GM18909 (cell line): ENCODE results near the gene CXCL5.
"Not testable (repeated sequence)": the region's sequence is repeated elsewhere in the genome, so short reads cannot be mapped to it uniquely, and the experiment has no call there.

ENCODE experiments used
- ATAC-seq: cut with Tn5 transposase; IDR thresholded peaks from one replicate; pipeline ENCODE4 v1.9.1; 2021; ENCODE audit warnings: mild to moderate bottlenecking; ENCODE audit not compliant: unreplicated experiment, poor library complexity

CXCL5 gene

DNA sequence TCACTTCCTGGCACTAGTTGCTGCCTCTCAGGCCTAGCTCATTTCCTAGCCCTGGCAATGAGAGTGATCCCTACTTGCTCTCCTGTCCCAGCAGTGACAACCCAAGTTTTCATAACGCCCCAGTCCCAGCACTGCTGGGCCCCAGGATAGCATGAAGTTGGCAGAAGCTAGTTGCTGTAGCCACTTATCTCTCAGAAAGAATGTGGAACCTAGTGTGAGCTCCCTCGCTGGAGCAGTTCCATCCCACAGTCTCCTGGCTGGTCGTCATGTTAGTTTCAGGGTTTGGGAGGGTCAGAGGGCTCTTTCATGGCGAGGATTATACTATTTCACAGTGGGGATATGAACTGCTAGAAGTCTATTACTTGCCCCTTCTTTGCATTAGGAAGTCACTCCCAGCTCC lies 21.8 kb downstream of the CXCL5 start:
- no peak for ATAC-seq

DNA sequence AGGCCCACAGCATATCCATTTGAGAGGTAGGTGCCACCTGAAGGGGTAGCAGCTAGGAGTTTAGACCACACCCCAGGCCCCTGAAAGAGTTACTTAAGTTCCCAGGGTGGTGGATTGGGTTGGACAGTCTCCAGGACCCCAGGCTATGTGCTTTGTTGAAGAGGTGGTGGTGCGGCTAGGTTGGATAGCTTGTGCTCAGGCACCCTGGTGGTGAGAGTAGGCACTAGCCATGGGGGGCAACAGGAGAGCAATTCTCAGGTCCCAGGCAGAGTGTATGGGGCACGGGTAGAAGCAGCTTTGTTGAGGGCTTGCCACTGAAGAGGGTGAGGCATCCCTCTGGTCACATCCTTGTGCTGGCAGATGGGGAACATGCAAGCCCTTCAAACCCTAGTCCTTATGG lies 22.3 kb downstream of the CXCL5 start:
- no peak for ATAC-seq

DNA sequence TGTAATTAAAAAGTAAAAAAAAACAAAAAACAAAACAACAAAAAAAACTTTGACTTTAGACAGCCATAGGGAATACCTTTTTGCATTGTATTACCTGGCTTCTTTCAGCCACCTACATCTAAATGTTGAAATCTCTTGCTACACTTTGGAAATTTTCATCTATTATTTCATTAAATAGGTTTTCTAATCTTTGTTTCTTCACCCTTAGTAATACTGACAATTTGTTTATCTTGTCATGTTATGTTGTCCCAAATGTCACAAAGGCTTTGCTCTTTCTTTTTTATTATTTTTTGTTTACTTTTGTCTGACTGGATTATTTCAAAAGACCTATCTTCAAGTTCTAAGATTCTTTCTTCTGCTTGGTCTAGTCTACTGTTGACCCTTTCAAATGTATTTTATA lies 24.1 kb downstream of the CXCL5 start:
- ATAC-seq, result no peak

DNA sequence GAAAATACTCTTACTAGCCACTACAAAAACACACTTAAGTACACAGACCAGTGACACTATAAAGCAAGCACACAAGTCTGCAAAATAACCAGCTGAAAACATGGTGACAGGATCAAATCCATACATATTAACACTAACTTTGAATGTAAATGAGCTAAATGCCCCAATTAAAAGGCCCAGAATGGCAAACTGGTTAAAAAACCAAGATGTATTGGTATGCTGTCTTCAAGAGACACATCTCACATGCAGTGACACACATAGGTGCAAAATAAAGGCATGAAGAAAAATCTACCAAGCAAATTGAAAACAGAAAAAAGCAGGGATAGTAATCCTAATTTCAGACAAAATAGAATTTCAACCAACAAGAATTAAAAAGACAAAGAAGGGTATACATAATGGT lies 27.5 kb downstream of the CXCL5 start:
- ATAC-seq, result no peak

DNA sequence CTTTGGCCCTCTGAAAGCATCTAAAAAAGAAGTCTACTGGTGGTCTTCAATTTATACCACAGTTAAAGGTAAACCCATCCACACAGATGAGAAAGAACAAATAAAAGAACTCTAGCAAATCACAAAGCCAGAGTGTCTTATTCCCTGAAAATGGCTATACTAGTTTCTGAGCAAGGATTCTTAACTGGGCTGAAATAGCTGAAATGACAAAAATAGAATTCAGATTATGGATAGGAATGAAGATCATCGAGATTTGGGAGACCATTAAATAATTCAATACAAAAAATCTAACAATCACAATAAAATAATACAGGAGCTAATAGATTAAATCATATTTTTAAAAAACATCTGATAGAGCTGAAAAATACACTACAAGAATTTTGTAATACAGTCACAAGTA lies 28.5 kb downstream of the CXCL5 start:
- no peak for ATAC-seq

DNA sequence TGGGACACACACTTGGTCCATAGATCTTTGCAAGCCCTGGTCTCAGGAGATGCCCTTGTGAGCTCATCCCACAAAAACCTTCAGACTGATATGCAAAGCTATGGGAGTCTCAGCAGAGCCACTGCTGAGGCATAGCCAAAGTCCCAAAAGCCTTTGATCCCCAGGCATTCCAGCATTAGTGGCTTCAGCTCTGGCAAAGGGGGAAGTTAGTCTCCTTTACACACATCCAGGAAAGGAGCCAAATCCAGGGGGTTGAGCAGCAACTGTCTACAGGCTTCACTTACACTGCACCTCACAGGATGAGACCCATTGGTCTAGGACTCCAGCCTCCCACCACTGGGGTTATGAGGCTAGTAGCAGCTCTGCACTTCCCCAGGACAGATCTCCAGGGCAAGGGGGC lies 30.6 kb downstream of the CXCL5 start:
- no peak for ATAC-seq

DNA sequence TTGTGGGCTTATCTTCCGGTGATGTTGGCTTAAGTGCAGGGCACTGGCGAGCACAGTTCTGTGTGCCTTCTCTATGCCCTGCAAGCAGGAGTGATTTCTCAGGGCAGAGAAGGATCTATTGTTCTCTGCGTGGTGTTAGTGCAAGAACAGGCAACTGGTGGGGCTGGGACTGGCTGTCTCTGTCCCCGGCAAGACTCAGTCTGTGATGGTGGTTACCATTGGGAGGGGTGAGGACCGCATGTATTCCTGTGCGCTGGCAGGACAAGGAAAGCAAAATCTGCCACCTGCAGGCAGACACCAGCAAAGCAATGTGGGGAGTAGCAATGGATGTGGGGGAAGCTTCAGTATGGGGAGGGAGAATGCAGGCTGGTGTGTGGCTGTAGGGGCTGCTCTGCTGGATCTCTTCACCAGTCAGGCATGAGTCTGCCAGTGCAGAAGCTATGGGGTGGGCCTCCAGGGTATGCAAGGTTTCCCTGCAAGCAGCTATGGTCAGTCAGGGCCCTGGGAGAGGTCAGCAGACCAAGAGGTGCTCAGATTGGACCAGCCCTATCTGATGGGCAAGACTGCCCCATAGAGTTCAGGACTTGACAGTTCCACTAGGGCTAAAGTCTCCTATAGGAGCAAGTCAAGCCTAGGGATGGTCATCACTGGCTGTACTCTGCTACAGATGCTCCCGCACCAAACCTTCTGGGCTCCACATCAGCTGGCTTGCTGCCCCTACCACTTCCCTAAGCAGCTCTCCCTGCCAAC lies 33.4 kb downstream of the CXCL5 start:
- no peak for ATAC-seq

DNA sequence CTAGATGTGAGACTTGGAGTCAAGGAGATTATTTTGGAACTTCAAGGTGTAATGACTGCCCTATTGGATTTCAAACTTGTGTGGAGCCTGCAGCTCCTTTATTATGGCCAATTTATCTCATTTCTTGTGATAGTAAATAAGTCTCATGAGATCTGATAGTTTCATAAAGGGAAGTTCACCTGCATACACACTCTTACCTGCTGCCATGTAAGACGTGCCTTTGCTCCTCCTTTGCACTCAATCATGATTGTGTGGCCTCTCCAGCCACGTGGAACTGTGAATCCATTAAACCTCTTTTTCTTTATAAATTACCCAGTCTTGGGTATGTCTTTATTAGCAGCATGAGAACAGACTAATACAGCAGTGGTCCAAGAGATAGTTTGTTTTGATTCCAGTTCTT lies 35.8 kb downstream of the CXCL5 start:
- ATAC-seq, result no peak

DNA sequence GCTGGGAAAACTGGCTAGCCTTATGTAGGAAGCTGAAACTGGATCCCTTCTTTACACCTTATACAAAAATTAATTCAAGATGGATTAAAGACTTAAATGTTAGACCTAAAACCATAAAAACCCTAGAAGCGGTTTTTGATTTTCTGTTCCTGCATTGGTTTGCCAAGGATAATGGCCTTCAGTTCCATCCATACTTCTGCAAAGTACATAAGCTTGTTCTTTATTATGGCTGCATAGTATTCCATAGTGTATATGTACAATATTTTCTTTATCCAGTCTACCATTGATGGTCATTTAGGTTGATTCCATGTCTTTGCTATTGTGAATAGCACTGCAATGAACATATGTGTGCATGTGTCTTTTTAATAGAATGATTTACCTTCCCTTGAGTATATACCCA lies 39.4 kb downstream of the CXCL5 start:
- ATAC-seq, result not testable (repeated sequence)

DNA sequence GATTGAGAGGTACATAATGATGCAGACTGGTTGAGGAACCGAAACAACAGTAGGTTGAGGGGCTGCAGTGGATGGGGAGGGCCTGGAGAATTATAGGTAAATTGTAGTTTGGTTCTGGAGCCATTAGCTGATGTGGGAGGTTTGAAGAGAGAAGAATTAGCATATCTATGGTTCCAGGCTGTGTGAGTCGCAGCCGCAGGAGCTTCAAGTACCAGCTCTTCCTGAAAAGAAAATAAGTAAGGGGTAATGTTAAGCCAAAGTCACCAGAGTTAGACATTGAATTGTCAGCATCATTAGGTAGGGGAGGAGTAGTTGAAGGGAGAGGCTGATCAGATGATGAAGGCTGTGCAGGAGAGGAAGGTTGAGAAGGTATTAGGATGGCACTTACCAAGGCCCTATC lies 46.1 kb downstream of the CXCL5 start:
- no peak for ATAC-seq

DNA sequence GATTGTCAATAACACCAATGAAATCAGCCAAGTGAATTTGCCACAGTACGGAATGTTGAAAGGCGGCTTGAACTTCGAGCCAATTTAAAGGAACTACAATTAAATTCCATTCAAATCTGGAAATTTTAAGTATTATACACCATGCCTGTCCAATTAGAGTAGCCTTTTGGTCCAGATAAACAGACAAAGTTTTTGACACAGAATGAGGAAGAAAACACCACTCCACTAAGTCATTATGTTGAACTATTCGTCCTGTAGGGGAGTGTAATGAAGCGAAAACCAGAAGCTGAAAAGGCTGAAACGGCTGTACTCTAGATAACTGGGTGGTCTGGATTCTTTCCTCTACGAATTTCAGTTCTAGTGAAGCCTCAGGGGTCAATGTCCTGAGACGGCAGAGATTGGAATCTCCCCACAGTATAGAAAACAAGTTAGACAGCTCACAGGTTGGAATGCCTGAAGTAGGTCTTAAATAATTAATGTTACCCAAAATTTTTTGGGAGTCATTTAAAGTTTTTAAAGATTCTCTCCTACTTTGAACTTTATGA lies 48.0 kb downstream of the CXCL5 start:
- not testable (repeated sequence) for ATAC-seq

DNA sequence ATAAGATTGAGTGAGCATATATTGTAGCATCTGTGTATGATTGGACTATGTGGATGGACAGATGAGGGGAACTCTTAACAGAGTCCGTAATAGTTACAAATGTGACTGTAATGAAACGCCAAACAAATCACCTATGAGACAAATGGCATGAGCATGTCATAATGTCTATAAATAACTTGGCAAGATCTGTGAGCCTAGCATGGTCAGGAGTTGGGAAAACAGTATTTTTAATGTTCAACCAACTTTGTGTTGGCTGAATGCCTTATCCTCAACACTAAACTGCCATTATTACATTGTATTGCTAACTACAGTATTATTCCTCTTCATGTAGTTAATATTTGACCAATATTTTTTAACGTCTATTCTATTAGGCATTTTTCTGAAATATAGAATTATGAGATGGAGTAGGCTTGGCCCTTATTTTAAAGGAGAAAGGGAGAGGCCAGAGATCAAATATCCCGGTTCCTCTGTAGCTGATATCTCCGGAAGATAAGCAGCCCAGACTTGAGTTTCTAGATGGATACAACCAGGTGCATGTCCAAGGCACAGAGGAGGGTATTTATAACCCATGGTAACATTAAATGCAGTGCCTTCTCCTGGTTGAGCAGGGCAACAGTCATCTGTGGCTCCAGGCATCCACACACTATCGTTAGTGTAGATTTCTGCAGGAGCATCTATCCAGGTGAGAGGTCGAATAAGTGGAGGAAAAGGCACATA lies 49.3 kb downstream of the CXCL5 start:
- no peak for ATAC-seq

DNA sequence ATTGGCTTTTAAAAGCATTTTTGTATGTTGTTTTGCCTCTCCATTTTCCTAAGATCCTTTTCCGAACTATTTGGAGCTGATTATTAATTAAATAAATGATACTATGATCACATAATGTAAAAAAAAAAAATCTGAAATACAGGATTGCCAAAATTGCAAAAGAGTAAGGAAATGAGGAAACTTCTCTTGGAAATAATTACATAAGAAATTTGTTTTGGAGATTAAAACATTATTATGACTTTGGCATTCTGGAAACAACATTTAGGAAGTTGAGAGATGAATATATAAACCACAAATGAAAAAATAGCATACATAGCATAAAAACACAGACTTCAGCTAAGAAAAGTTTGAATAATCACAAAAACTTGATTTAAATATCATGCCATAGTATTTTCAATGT lies 50.2 kb downstream of the CXCL5 start:
- ATAC-seq, result no peak

DNA sequence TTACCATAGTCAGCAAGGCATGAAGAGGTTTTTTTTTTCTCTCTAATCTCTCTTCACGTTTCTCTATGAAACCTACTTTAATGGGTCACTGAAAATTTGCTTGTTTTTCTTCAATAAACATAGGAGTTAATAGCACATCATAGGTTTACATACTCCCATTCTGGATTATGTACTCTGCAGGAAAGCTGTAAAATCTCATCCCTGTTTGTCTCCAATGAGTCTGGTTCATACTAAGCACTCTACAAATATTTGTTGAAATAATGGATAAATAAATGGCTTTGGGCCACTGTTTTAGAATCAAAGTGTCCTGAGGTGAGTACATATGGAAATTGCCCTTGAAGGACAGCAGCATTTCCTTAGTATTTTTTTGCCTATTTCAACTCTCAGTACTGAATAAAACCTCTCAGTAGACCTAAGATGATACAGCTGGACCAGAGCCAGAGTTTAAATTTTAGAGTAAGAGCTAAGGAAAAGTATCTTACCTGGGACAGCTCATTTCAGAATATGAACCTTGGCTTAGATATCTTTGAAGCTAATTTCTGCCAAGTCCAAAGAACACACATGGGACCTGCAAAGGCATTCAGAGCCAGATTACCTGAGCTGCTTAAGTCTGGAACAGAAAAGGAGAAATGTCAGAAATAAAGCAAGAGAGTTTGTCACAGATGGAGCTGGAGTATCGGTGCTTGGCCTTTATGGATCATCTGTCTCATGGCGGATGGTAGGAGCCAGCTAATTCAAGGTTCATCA lies 51.1 kb downstream of the CXCL5 start:
- no peak for ATAC-seq

DNA sequence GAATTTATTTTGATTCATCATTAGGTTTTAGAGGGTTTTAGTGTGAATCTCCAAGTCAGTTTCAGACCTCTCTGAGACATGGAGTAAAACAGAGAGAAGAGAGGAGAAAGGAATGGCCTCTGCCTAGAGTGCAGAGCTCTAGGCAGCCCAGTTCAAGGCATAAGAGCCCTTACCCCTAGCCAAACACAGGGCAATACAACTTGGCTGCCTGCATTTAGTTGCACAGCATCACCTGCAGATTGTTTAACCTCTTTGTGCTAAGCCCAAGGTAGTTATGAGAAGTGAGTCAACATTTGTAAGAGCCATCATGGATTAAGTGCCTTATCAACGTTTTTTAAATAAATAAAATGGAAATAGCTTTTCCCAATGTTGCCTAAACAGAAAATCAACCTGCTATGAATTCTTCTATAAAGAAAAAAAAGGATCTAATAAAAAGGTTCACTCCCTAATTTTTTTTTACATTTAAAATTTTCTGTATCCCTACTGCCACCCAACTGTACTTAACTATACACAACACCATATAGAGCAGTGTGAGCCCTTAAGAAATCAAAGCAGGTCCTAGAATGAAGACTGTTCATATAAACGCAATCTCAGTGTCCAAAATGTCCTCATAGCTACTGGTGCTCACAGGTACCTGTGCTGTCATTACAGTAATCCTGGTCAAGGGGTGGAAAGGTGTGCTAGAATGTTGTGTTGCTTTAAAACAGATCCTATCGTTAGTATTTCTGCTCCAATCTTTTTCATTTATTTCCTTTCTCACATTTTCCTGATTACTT lies 52.6 kb downstream of the CXCL5 start:
- ATAC-seq, result no peak
